Fibroblast of the aortic adventitia (primary cell): ENCODE results near the gene SSH2. TPM values are rescaled to one million over a fixed set of nuclear protein-coding genes. Genes with fewer than 3 reads are reported as not detected.

Experiments
- DNase-seq: peaks from one replicate; pipeline ENCODE4 v3.0.0-alpha.2; 2010; ENCODE audit warnings: low read depth
- H3K4me3 ChIP-seq: 2 replicates; pipeline ENCODE4 v1.5.1; 2011; ENCODE audit warnings: low read depth, mild to moderate bottlenecking, control low read depth, low read length, moderate library complexity
- CTCF ChIP-seq: IDR thresholded peaks from 2 replicates; pipeline ENCODE4 v1.5.1; 2011; ENCODE audit warnings: mild to moderate bottlenecking, low read length, control low read depth, inconsistent platforms; ENCODE audit not compliant: insufficient read depth
- total RNA-seq: library from RNA; depleted of rRNA; stranded (reverse); fragments of >200 nt; gene quantifications from 2 replicates; pipeline ENCODE4 v1.2.3, GENCODE V29; 2012; ENCODE audit warnings: low replicate concordance

SSH2 gene
- total RNA-seq, 1 donor, result 21.1 TPM

GRCh38 chr17:29825604-29826003 is 104.4 kb downstream of the SSH2 start:
- DNase-seq, result no peak
- no peak for TF ChIP-seq CTCF
- H3K4me3 ChIP-seq, result no peak overlapping the region

DNA sequence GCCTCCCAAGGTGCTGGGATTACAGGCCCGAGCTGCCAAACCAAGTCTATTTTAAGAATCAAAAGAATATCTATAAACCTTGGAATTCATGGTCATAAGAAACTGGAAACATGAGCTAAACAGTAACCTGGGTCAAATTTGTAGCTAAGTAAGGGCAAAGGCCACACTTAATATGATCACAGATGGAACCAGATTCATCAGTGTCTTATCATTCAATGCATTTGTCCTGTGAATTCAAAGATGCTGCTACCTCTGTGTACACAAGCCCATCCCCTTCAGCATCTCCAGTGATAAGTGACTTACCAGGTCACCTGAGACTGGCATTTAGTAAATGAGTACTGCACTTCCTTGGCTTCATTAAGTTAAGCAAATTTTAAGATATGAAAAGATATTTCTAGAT is 108.1 kb downstream of the SSH2 start:
- no peak for DNase-seq
- TF ChIP-seq CTCF, result no peak
- no peak overlapping the region for H3K4me3 ChIP-seq

GRCh38 chr17:29820425-29820824 is 109.6 kb downstream of the SSH2 start:
- no peak for DNase-seq
- no peak for TF ChIP-seq CTCF
- H3K4me3 ChIP-seq, result no peak overlapping the region

DNA sequence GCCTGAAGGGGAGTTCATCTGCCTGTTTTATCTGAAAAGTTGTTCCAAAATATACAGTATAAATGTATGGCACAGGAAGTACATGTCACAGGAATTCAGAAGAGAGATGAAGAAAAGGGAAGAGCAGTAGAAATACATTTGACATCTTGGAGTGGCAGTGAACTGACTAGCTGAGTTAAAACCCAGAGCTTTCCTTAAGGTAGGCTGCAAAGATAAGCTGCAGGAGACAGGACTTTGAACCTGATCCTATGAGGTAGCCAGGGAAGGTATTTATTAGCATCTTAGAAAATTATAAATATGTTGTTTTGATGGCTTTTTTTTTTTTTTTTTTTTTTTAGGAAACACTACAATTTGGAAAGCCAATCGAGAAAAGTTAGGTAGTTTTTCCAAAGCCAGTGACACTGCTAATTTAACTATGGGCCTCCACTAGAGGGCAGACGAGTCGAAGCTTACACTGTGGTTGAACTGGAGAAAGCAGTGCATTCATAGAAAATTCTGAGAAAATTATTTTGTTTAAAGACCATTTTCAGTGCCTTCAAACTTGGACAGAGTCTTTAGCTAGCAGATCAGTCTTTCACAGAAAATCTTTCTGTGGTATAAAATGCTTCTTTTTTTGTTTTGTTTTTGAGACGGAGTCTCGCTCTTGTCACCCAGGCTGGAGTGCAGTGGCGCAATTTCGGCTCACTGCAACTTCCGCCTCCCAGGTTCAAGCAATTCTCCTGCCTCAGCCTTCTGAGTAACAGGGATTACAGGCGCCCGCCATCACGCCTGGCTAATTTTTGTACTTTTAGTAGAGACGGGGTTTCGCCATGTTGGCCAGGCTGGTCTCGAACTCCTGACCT is 122.3 kb downstream of the SSH2 start:
- peak; percentile 73 for TF ChIP-seq CTCF
- no peak overlapping the region for H3K4me3 ChIP-seq
- DNase-seq, result peak; percentile 81

GRCh38 chr17:29802246-29802645 is 127.8 kb downstream of the SSH2 start:
- H3K4me3 ChIP-seq, result no peak overlapping the region
- DNase-seq, result no peak
- no peak for TF ChIP-seq CTCF

GRCh38 chr17:29800457-29800856 is 129.6 kb downstream of the SSH2 start:
- H3K4me3 ChIP-seq, result no peak overlapping the region
- DNase-seq, result no peak
- no peak for TF ChIP-seq CTCF

GRCh38 chr17:29796652-29797051 is 133.4 kb downstream of the SSH2 start:
- TF ChIP-seq CTCF, result no peak
- no peak for DNase-seq
- no peak overlapping the region for H3K4me3 ChIP-seq
